ENCODE results near the gene ATAD1. TPM values are rescaled to one million over a fixed set of nuclear protein-coding genes. Genes with fewer than 3 reads are reported as not detected.

The ATAD1 gene
- total and polyA plus RNA-seq, 2 of the 4 experiments (the other 2 are of a cell fraction) = 12.7 to 21.9 TPM

GRCh38 chr10:87827681-87828080 is 9.7 kb upstream of the ATAD1 start:
- Histone ChIP-seq H4K91ac (ENCODE audit: insufficient read depth, low read depth, low read length) (no peak overlapping the region), H2AK5ac (ENCODE audit: low read depth, low read length) (no peak overlapping the region), H3K4me1 (ENCODE audit: control insufficient read depth, insufficient read depth, low read length) (no peaks in the 10 kb centered on the region), H4K5ac (ENCODE audit: low read depth, low read length) (no peak overlapping the region), H2BK5ac (ENCODE audit: low read depth, low read length, poor library complexity, severe bottlenecking) (no peak overlapping the region), H3K9me1 (ENCODE audit: insufficient read depth, low read length) (no peaks in the 10 kb centered on the region), H3K36me3 (ENCODE audit: control insufficient read depth, insufficient read depth, low read length) (no peaks in the 10 kb centered on the region), H2AK9ac (replicated peaks; ENCODE audit: low read depth, low read length, poor library complexity) (no peak overlapping the region), H3K18ac (ENCODE audit: low read depth, low read length) (no peak overlapping the region), H3K23ac (ENCODE audit: low read depth, low read length) (no peak overlapping the region), H3K4ac (ENCODE audit: low read depth, low read length) (no peak overlapping the region), H3K14ac (replicated peaks; ENCODE audit: low read depth, low read length) (no peak overlapping the region), H3K27ac (ENCODE audit: insufficient read depth, low read length) (no peak overlapping the region), H3K9ac (ENCODE audit: low read depth, low read length) (no peak overlapping the region), H2BK120ac (ENCODE audit: low read depth, low read length) (no peak overlapping the region), H3K79me1 (ENCODE audit: low read depth in 1 of 2, low read length in 2 of 2) (no peaks in the 10 kb centered on the region), H4K8ac (ENCODE audit: low read depth in 2 of 2, low read length in 2 of 2) (no peak overlapping the region), H3K9me3 (ENCODE audit: control insufficient read depth, insufficient read depth, low read length) (no peaks in the 10 kb centered on the region), H3K4me3 (ENCODE audit: insufficient read depth, low read depth, low read length) (no peak overlapping the region), H3K56ac (ENCODE audit: extremely low read depth, insufficient read depth, low read length) (no peak overlapping the region), H3K4me2 (ENCODE audit: low read depth, low read length) (no peak overlapping the region), H3K27me3 (ENCODE audit: control insufficient read depth, insufficient read depth, low read length) (no peaks in the 10 kb centered on the region), H2AFZ (replicated peaks; ENCODE audit: low read length, poor library complexity) (no peak overlapping the region), H2BK20ac (ENCODE audit: low read depth, low read length) (no peak overlapping the region), H4K20me1 (ENCODE audit: insufficient read depth, low read length) (no peaks in the 10 kb centered on the region), H2BK15ac (ENCODE audit: low read depth, low read length) (no peak overlapping the region)
- no CpG with 5 or more reads among the region's 2 CpGs for WGBS, 2 experiments (ENCODE audit: extremely low coverage in 2 of 2, insufficient read length in 1 of 2)
- DNase-seq = no peak
- ATAC-seq (ENCODE audit: low read depth) = no peak
- BruUV-seq (replicated peaks) = no TSS peak
- intact Hi-C loops (cut with micrococcal nuclease) = no loop called here
- TF ChIP-seq MAFK (IDR thresholded peaks at IDR 0.05; ENCODE audit: low read depth, low read length) (no peak), ELK1 (IDR thresholded peaks at IDR 0.05; ENCODE audit: borderline replicate concordance, low read depth, low read length) (no peak), RCOR1 (IDR thresholded peaks at IDR 0.05; ENCODE audit: insufficient replicate concordance, low read length) (no peak), RFX5 (IDR thresholded peaks at IDR 0.05; ENCODE audit: low read depth, low read length) (no peak), MXI1 (IDR thresholded peaks at IDR 0.05; ENCODE audit: borderline replicate concordance, low read depth, low read length) (no peak), USF2 (IDR thresholded peaks at IDR 0.05; ENCODE audit: low read depth, low read length) (no peak), CTCF (conservative IDR thresholded peaks at IDR 0.05; ENCODE audit: low read depth, low read length) (no peak)
- ChIA-PET POLR2A (ENCODE audit: unreplicated experiment) (no interaction called here), CTCF (interaction anchor here (1.0 kb wide), 1 partner anchor 733 kb away, joined by 3 read pairs; no protein-coding TSS in a partner anchor)
- in situ Hi-C loops (cut with MboI; ENCODE audit: low sequenced_read_pairs) = no loop called here
- dilution Hi-C loops (cut with HindIII; ENCODE audit: low sequenced_read_pairs, unreplicated experiment) = no loop called here

Measured in IMR-90 (cell line).